LHCN-M2 (cell line): ENCODE measurements around the gene RNU1-4. TPM values are rescaled to one million over a fixed set of nuclear protein-coding genes. Genes with fewer than 3 reads are reported as not detected.
"Not testable (repeated sequence)": the region's sequence is repeated elsewhere in the genome, so short reads cannot be mapped to it uniquely, and the experiment has no call there.

Experiments
- DNase-seq: peaks from one replicate; pipeline ENCODE4 v3.0.0-alpha.2; 2012; ENCODE audit warnings: low read depth
- total RNA-seq: library from RNA; depleted of rRNA; stranded (reverse); fragments of >200 nt; gene quantifications from 2 replicates; pipeline ENCODE4 v1.2.3, GENCODE V29; 2014

RNU1-4 gene
- total RNA-seq, 1 experiment from 2014 or later, result not detected

- not testable (repeated sequence) for DNase-seq
These were observed 11.9 kb upstream of the RNU1-4 start for GRCh38 chr1:16728243-16728949.

DNA sequence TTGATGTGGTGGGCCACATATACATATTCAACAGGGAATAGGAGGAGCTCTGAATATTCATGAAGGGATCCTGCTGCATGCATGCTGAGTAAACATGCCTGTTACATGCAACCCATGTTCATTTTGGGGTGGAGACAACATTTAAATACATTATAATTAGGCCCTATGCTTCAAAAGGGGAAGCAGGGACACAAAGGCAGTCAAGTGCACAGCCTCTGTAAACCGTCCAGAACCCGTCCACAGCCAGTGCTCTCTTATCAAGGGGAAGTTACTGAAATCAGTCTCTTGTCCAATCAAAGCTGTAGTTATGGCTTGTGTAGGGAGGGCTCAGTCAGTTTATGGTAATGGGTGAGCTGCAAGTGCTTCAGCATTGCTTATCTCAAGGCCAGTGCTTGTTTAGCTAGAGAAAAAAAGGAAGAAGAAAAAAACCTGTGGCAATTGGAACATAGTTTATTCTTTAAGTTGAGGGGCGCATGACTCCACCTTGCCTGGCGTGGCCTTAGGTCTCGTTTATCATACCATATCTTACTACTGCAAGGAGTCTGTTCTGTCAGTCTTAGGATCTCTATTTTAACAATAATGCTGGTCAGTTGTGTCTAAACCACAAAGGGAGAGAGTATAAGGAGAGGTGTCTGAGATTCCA, 7.9 kb upstream of the RNU1-4 start:
- DNase-seq, result not testable (repeated sequence)

GRCh38 chr1:16741230-16741629, 914 bp downstream of the RNU1-4 start:
- not testable (repeated sequence) for DNase-seq

GRCh38 chr1:16747660-16748059, 7.3 kb downstream of the RNU1-4 start:
- DNase-seq, result not testable (repeated sequence)

DNA sequence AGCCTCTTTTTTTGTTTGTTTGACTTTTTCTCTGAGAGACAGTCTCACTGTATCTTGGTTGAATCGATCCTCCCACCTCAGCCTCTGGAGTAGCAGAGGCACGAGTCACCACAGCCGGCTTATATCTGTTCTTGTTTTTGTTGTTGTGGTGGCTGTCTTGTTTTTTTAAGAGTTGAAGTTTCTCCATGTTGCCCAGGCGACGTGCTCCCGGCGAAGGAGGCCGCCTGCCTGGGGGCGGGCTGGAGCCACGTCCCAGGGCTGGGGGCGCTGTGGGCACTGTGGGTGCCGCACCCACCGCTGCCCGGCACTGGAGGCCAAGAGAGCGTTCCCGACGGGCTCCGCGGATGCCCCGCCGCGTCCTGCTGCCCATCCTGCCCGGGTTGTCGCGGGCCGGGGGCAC, 8.4 kb downstream of the RNU1-4 start:
- not testable (repeated sequence) for DNase-seq

DNA sequence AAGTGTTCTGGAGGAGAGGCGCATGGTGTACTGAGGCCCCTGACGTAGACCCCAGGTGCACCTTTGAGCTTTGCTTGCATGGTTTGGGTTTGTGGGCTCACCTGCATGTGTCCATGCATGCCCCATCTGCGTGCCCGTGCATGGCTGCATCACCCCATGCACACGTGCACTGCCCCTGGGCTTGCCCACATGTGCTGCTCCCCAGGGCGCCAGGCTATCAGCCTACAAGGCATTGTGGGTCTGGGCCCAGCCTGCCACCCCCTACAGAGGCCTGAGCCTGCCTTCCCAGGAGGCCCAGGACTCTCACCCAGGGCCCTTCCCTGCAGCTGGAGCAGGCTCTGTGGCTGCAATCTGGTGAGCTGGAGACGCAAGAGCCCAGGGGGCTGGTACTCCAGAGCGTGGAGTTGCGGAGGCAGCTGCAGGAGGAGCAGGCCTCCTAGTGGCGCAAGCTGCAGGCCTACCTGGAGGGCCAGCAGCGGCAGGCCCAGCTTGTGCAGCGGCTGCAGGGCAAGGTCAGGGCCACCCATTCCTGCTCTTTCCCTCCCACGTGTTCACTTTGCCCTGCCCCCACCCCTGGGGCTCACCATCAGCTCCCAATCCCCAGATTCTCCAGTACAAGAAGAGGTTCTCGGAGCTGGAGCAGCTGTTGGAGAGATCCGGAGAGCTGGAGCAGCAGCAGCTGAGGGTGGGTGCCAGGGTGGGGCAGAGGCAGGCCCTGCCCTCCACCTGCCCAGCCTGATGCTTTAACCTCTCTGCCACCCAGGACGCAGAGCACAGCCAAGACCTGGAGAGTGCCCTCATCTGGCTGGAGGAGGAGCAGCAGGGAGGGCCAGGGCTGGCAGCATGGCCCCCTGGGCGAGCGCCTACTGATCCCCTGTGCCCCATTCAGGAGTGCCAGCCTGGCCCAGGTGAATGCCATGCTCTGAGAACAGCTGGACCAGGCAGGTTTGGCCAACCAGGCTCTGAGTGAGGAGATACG, 9.9 kb downstream of the RNU1-4 start:
- DNase-seq, result not testable (repeated sequence)

DNA sequence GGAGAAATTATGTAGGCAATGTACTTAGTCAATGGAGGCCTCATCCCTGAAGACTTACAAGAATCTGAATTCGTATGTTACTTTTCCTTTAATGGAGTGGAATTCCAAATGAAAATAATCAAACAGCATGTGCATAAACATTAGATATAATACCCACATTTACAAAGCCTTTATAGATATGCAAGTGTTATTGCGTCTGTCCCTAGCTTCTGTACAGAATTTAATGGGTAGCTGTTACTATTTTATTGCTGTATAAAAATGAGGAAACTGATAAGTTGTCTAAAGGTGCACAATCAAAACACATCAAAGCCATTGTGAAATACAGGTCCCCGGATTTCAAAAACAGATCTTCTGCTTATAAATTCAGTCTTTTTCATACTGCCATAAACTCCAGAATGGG, 12.5 kb downstream of the RNU1-4 start:
- not testable (repeated sequence) for DNase-seq

GRCh38 chr1:16755385-16755784, 15.1 kb downstream of the RNU1-4 start:
- not testable (repeated sequence) for DNase-seq

- DNase-seq, result not testable (repeated sequence)
These were observed 15.6 kb downstream of the RNU1-4 start for GRCh38 chr1:16755932-16756331.

DNA sequence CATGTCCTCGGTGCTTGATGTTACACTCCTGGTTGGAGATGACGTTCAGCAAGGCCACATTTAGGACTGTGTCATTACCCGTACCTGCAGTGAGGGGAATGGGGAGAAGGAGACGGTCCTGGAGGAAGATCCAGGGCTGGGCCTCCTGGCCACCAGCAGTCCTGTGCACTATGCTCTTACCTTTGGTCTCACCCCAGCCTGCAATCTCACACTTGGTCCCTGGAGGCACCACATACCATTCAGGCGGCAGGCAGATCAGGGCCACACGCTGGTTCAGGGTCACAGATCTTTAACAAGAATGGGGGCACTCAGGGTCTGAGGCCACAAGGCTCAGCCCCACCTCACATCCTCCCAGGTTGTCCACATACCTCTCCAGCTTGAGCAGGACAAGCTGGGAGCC, 17.3 kb downstream of the RNU1-4 start:
- not testable (repeated sequence) for DNase-seq

GRCh38 chr1:16758060-16758459, 17.7 kb downstream of the RNU1-4 start:
- not testable (repeated sequence) for DNase-seq

- not testable (repeated sequence) for DNase-seq
These were observed 18.8 kb downstream of the RNU1-4 start for GRCh38 chr1:16759041-16759493.

DNA sequence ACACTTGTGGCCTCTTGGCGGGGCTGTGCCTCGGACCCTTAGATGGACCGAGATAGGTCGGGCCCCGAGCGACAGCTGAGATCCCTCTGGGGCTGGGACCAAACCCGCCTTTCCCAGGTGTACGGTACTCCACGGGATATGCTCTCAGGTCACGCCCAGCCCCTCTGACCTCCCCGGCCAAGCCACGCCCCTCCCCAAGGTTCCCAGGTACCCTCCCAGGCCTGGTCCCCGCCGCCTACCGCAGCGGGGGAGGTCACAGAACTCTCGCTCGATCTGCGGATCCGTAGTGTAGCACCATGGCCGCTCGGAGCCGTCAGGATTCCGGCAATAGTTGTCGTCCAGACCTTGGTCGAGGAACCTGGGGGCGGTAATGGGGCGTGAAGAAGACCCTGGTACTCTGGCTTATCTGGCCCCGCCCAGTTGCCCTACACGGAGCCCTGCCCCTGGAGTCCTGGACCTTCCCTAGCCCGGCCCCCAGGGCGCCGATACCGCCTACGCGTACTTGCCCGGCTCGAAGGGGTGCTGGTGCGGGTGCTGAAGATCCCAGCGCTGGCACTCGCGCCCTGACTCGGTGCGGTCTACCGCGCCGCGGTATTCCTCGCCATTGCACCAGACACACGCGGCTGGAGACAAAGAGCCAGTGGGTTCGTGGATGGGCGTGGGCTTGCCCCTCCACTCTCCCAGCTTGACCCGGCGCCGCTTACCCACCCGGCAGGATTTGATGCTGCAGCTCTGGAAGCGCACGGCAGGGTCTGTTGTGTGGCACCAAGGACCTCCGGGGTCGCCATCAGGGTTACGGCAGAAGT, 19.5 kb downstream of the RNU1-4 start:
- not testable (repeated sequence) for DNase-seq

- DNase-seq, result not testable (repeated sequence)
These were observed 20.1 kb downstream of the RNU1-4 start for GRCh38 chr1:16760456-16760765.

GRCh38 chr1:16760801-16761200, 20.5 kb downstream of the RNU1-4 start:
- not testable (repeated sequence) for DNase-seq

DNA sequence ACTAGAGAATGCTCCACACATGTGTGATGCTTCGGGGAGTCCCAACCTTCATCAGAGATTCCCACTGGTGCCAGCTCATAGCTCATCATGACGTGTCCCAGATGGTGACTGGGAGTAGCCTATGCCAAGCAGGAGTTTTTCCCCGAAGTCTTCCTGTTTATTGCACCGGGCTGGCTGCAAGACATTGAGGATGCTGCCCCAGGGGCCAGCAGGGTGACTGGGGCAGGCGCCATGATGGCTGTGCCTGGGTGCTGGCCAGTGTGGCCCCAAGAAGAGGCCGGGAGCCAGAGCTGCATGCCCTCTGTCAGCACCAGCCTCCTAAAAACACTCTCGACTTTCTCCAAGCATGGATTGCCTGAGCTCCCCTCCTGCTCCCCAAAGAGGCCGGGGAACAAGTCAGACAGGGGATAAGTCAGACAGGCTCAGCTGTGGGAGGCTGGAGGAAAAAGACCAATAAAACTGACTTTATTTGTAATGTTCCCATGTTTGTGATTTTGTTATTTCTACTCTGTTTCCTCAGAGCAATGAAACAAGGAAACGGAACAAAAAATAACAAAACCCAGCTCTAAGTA, 24.0 kb downstream of the RNU1-4 start:
- peak; percentile 17 for DNase-seq

GRCh38 chr1:16764820-16765655, 24.7 kb downstream of the RNU1-4 start:
- not testable (repeated sequence) for DNase-seq

DNA sequence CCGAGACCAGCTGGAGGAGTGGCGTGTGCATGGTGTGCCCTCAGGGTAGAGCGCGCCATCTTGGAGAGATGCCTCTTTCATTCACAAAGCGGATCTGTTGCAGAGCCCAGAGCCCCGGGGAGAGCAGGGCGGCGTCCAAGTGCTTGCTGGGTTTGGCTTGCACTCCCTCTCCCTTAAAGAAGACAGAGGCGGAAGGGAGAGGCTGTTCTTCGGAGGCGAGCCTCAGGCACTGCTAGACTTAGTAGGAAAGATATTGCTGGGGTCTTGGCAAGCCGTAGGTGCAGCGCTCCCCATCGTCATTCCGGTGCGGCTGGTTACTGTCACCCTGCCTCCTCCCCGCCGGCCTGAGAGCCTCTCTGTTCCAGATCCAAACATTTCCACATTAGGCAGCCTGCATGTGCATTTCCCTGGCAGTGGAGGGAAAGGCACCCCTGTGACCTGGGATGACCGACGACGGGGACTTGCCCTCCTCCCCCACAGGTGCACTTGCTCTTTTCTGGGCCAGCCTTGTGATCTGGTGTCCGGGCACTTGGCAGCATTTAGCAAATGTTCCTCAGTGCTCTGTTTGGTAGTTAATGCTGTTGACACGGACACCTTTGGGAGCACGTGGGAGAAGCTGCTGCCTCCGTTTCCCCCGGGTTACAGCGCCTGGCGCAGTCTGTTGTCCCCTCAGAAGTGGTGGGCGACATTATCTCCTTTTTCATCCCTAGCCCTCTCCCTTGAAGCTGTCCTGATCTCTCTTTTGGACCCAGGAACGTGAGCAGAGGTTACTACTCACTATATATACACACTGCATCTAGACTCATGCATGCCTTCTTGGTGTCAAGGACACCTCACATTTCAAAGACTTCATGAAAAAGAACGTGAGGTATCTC, 25.7 kb downstream of the RNU1-4 start:
- DNase-seq, result not testable (repeated sequence)
